IPS DF 19.7 (cell line): ENCODE data around the gene ARHGAP32.
"Not testable (repeated sequence)": the region's sequence is repeated elsewhere in the genome, so short reads cannot be mapped to it uniquely, and the experiment has no call there.

Source experiments
- DNase-seq: peaks from one replicate; pipeline ENCODE4 v3.0.0-alpha.2; 2013; ENCODE audit warnings: low read depth, low spot score

ARHGAP32 gene

GRCh38 chr11:129204150-129204838 is 12.2 kb upstream of the ARHGAP32 start:
- DNase-seq: no peak

DNA sequence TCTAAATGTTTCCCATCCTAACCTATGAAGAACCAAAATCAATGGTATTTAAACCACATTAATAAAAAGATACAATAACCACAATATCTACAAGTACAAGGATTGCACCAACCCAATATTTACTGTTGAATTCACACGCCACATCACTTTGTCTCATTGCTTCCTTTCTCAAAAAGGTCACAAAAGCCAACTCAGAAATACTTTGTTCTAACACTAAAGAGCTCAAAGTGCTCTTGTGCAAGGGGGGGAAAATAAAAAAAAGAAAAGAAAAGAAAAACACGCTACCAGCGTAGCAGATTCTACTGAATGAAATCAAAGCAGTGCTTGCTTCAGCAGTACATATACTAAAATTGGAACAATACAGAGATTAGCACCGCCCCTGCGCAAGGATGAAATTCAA is 10.5 kb upstream of the ARHGAP32 start:
- DNase-seq: no peak

DNA sequence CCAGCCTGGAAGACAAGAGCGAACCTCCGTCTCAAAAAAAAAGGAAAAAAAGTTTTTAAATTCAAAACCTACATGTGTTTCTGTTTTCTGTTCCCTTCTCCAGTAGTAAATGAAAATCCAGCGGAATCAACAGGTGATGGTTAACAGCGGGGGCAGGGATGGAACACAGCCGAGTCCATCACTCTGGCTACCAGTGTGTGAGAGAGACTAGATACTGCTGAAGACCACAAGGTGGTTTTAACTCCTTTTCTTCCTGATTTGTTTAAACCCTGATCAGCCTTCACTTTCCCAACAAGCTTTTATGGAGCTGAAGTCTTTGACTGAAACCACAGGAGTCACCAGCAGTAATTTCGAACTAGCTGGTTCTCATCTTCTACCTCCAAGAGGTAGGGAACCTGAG is 3.6 kb upstream of the ARHGAP32 start:
- DNase-seq: no peak

- no peak for DNase-seq
Measured at GRCh38 chr11:129191649-129192048, 476 bp downstream of the ARHGAP32 start.

DNA sequence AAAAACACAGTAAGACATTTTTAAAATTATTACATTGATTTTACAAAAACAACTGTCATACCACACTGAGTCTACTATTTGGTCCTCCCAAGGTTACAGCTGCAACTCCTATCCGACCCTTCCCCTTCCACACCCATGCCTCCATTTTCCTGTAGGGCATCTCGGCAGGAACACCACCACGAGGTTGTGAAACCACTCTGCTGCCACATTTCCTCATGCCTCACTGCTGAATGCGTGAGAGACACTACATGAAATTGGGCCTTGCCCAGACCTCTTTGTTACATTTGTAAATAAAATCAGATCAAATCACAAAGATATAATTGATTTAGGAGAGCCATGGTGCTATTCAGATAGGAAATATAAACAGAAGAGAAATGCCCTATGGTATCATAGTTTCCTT is 2.0 kb downstream of the ARHGAP32 start:
- no peak for DNase-seq

- no peak for DNase-seq
Measured at GRCh38 chr11:129189646-129190045, 2.5 kb downstream of the ARHGAP32 start.

DNA sequence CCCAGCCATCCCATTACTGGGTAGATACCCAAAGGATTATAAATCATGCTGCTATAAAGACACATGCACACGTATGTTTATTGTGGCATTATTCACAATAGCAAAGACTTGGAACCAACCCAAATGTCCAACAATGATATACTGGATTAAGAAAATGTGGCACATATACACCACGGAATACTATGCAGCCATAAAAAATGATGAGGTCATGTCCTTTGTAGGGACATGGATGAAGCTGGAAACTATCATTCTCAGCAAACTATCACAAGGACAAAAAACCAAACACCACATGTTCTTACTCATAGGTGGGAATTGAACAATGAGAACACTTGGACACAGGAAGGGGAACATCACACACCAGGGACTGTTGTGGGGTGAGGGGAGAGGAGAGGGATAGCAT is 7.0 kb downstream of the ARHGAP32 start:
- not testable (repeated sequence) for DNase-seq

DNA sequence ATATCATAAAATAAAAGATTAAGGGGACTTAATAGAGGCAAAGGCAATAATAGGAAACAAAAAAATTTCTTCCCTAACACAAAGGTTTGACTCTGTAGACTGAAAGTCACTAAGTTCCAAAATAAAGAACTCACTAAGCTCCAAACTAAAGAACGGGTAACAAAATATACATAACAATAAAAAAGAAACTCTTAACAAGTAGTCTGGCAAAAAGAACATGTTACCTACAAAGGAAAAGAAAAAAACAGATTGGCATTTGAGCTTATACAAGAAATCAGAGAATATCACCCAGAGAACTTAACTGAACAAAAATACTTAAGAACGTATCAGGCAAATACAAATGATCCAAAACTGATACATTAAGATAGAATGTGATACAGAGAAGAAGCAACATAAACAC is 7.5 kb downstream of the ARHGAP32 start:
- no peak for DNase-seq

DNA sequence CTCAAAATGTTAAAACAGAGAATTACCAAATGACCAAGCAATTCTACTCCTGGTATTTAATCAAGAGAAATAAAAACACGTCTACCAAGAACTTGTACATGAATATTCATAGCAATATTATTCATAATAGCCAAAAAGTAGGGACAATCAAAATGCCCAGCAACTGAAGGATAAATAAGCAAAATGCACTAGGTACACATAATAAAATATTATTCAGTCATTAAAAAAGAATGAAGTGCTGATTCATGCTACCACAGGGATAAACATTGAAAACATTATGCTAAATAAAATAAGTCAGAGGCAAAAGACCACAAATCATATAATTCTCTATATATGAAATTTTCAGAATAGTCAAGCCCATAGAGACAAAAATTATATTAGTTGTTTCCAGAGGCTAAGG is 24.8 kb downstream of the ARHGAP32 start:
- no peak for DNase-seq

- DNase-seq: no peak
Measured at GRCh38 chr11:129163714-129164164, 28.4 kb downstream of the ARHGAP32 start.

GRCh38 chr11:129157080-129157479 is 35.0 kb downstream of the ARHGAP32 start:
- not testable (repeated sequence) for DNase-seq

DNA sequence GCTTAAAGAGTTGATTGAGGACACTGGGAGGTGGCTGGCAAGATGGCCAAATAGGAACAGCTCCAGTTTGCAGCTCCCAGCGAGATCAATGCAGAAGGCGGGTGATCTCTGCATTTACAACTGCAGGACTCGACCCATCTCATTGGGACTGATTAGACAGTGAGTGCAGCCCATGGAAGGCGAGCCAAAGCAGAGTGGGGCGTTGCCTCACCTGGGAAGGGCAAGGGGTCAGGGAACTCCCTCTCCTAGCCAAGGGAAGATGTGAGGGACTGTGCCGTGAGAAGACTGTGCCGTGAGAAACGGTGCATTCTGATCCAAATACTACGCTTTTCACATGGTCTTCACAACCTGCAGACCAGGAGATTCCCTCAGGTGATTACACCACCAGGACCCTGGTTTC is 36.4 kb downstream of the ARHGAP32 start:
- no peak for DNase-seq

DNA sequence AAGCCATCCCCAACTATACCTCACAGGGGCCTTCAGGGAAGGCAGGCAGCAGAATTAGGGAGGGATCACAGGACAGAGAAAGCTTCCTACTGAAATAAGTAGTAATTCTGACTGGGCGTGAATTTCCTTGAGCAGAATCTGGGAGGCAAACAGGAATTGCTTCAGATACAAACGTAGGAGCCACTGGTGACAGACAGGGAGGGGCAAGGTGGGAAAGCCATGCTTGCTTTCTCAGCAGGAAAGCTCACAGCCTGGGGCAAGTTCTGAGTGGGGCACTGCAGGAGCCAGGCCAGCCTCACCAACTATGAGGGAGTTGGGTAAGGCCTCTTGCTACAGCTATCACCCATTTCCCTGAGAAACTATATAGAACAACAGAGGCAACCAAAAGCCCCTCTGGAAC is 43.6 kb downstream of the ARHGAP32 start:
- no peak for DNase-seq

- no peak for DNase-seq
Measured at GRCh38 chr11:129146191-129146590, 45.9 kb downstream of the ARHGAP32 start.

GRCh38 chr11:129145276-129145675 is 46.8 kb downstream of the ARHGAP32 start:
- no peak for DNase-seq

DNA sequence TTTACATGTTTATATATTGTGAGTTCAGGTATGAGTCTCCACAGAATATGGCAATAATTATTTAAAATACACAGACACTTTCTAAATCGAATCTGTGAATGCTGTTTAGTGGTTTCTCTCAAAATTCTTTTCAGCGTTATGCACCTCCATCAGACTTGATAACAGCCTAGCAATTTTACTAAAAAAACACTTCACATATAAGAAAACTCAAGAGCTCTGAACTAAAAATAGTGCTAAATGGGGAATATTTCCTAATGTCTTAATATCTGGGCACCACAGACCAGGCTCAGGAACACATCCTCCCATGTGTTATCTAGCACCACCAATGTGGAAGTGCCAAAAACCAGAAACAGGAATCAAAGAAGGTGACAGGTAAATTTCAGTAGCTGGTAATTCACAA is 47.9 kb downstream of the ARHGAP32 start:
- DNase-seq: no peak

DNA sequence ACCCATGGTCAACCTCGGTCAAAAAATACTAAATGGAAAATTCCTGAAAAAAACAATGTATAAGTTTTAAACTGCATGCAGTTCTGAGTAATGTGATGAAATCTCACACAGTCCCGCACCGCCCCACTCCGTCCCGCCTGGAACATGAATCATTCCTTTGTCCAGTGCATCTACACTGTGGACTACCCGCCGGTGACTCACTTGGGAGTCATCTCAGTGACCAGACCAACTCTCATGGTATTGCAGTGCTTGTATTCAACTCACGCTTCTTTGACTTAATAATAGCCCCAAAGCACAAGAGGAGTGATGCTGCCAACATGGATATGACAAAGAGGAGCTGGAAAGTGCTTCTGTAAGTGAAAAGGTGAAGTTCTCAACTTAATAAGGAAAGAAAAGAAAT is 48.8 kb downstream of the ARHGAP32 start:
- no peak for DNase-seq

- no peak for DNase-seq
Measured at GRCh38 chr11:129141748-129142523, 50.2 kb downstream of the ARHGAP32 start.

DNA sequence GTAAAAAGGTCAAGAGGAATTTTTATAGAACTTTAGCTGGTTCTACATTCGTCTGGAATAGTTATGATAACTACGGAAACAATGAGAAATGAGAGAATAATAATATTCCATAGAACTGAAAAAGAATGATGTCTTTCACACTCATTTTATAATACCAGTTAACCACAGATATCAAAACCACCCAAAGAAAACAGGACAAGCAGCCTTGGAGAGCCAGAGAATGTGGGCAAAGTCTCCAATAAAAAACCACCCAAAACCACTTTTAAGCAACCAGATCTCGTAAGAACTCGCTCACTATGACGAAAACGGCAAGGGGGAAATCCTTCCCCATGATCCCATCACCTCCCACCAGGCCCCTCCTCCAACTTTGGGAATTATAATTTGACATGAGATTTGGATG is 60.8 kb downstream of the ARHGAP32 start:
- DNase-seq: no peak

- not testable (repeated sequence) for DNase-seq
Measured at GRCh38 chr11:129128881-129129620, 63.1 kb downstream of the ARHGAP32 start.

DNA sequence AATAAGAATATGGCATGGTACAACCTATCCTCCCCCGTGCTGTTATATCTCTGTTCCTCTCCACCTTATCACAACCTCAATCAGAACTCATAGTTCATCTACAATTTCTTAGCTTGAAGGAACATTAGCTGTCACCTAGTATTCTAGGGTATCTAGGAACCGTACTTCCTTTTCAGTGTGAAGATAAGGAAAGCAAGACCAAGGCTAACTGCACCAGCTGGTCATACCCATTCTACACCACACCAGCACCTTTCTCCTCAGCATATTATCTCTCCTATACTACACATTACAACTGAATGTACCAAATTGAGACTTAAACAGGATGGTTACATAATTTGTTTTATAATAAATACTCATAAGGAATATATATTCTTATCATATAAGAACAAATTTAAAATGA is 73.1 kb downstream of the ARHGAP32 start:
- no peak for DNase-seq

- peak; percentile 5 for DNase-seq
Measured at GRCh38 chr11:129117595-129118350, 74.4 kb downstream of the ARHGAP32 start.
